ENCODE measurements around the gene PLPPR3. TPM values are rescaled to one million over a fixed set of nuclear protein-coding genes. Genes with fewer than 3 reads are reported as not detected.
A peak's percentile ranks its signal among the peaks of the same experiment; 100 is the strongest.

PLPPR3 gene
- total and polyA plus RNA-seq, 9 of the 15 experiments (the other 6 are each of a cell fraction or from before 2014, with no cell fraction given) = 0.01 to 48.2 (median 8.6) TPM

DNA sequence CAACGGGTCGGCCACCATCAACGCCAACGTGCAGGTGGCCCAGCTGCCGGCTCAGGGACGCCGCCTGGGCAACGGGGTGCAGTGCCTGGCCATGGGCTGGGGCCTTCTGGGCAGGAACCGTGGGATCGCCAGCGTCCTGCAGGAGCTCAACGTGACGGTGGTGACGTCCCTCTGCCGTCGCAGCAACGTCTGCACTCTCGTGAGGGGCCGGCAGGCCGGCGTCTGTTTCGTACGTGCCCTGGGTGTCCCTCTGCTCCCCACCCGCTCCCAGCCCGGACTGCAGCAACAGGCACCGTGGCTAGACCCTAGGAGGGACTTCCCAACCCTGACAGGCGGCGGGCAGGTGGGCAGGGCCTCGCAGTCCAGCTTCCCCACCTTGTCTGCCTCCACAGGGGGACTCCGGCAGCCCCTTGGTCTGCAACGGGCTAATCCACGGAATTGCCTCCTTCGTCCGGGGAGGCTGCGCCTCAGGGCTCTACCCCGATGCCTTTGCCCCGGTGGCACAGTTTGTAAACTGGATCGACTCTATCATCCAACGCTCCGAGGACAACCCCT is 33.9 kb upstream of the PLPPR3 start (continued):
- TF ChIP-seq ILF3 (IDR thresholded peaks at IDR 0.05; ENCODE audit: borderline replicate concordance) (no peak), GATAD2A (IDR thresholded peaks at IDR 0.05) (no peak)

DNA sequence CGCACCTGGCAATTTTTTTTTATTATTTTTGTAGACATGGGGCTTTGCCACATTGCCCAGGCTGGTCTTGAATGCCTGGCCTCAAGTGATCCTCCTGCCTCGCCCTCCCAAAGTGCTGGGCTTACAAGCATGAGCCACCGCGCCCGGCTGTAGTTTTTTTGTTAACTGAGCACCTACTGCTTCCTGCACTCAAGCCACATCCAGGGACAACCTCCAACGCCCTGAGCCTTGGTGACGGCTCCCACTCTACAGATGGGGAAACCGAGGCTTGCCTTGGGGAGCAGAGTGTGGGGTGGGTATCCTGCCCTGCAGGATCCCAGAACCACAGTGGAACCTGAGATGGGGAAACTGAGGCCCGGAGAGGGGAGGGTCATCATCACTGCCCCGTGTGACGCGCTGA is 33.4 kb upstream of the PLPPR3 start:
- no peaks in the 10 kb centered on the region for H3K9me3 ChIP-seq (replicated peaks; ENCODE audit: control insufficient read depth, insufficient read depth, low read depth, low read length)
- H2AFZ ChIP-seq (ENCODE audit: low read depth, low read length) = no peak overlapping the region
- ChIA-PET CTCF (ENCODE audit: low intra/inter-chr PET ratio) (no interaction called here), POLR2A (no interaction called here)
- no peak overlapping the region for H3K4me2 ChIP-seq (ENCODE audit: insufficient read depth, low read length)
- H3K79me2 ChIP-seq (ENCODE audit: control insufficient read depth, insufficient read depth, low read length) = no peaks in the 10 kb centered on the region; the same call in 1 of the 3 replicates
- ATAC-seq (no peak), DNase-seq (ENCODE audit: extremely low read depth in 1 of 4, low spot score in 3 of 4) (no peak), FAIRE-seq (no peak)
- 70% methylated on average over 10 of the region's 12 CpGs for WGBS (ENCODE audit: insufficient coverage, low coverage, missing lambda C conversion rate)
- H3K27me3 ChIP-seq (ENCODE audit: control insufficient read depth in 2 of 2, insufficient read depth in 2 of 2, low read length in 2 of 2) = no peaks in the 10 kb centered on the region
- in situ Hi-C loops (cut with MboI) (loop anchor here (5.0 kb wide), 1 partner anchor 88 kb away; no protein-coding TSS in a partner anchor), intact Hi-C loops (cut with micrococcal nuclease) (no loop called here)
- no peak for TF ChIP-seq E2F3 (CRISPR knock-in tag; IDR thresholded peaks at IDR 0.05)
- TF ChIP-seq BCOR (IDR thresholded peaks at IDR 0.05) = peak; percentile 55; the same call in 1 of the 2 replicates
- no peak for TF ChIP-seq ARID1B (IDR thresholded peaks at IDR 0.05)
- TF ChIP-seq, protein P1, sequence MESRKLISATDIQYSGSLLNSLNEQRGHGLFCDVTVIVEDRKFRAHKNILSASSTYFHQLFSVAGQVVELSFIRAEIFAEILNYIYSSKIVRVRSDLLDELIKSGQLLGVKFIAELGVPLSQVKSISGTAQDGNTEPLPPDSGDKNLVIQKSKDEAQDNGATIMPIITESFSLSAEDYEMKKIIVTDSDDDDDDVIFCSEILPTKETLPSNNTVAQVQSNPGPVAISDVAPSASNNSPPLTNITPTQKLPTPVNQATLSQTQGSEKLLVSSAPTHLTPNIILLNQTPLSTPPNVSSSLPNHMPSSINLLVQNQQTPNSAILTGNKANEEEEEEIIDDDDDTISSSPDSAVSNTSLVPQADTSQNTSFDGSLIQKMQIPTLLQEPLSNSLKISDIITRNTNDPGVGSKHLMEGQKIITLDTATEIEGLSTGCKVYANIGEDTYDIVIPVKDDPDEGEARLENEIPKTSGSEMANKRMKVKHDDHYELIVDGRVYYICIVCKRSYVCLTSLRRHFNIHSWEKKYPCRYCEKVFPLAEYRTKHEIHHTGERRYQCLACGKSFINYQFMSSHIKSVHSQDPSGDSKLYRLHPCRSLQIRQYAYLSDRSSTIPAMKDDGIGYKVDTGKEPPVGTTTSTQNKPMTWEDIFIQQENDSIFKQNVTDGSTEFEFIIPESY (CRISPR knock-in tag; IDR thresholded peaks at IDR 0.05) = 0 out of 2 replicates have a peak, but pooled peaks have one; percentile 40
- peak; percentile 36; the same call in 1 of the 2 replicates for TF ChIP-seq ADNP (tag; IDR thresholded peaks at IDR 0.05)
- TF ChIP-seq BMI1 (IDR thresholded peaks at IDR 0.05; ENCODE audit: low read length) = no peak
- no peak for TF ChIP-seq ZNF717 (CRISPR knock-in tag; IDR thresholded peaks at IDR 0.05)
- no peaks in the 10 kb centered on the region for H4K20me1 ChIP-seq (replicated peaks; ENCODE audit: control insufficient read depth, insufficient read depth, low read length)
- H3K4me1 ChIP-seq (replicated peaks in 1 of 2; ENCODE audit: control insufficient read depth in 2 of 2, insufficient read depth in 2 of 2, low read length in 2 of 2) = peaks cover 20 to 57% of the 10 kb centered on the region in 2 experiments; a peak in 4 of 5 replicates
- H3K9ac ChIP-seq (ENCODE audit: insufficient read depth in 1 of 2, low read depth in 2 of 2, low read length in 2 of 2) = peak overlapping the region in 1 of 2 experiments; percentile 9; a peak in 1 of 4 replicates
- BruUV-seq (replicated peaks) = no TSS peak
- no peaks in the 10 kb centered on the region for H3K36me3 ChIP-seq (ENCODE audit: control insufficient read depth, insufficient read depth, low read length)
- no peaks in the 10 kb centered on the region for H3K9me1 ChIP-seq (ENCODE audit: control insufficient read depth, insufficient read depth, low read length)
- H3K4me3 ChIP-seq = no peak overlapping the region
- H3K27ac ChIP-seq (ENCODE audit: extremely low read depth, low read depth, low read length) = no peak overlapping the region

Data from K562 (cell line).